HUDEP-2 (cell line): ENCODE results near the gene DYNLT2.
A peak's percentile ranks its signal among the peaks of the same experiment; 100 is the strongest.

Source experiments
- DNase-seq, 76 experiments: peaks; one replicate each; lab custom pipeline; 2025; ENCODE audit not compliant: unreplicated experiment in 76 of 76; lab: John Stamatoyannopoulos, UW

Gene DYNLT2

GRCh38 chr6:169738976-169739529 lies 12.3 kb downstream of the DYNLT2 start:
- no peak for DNase-seq

DNA sequence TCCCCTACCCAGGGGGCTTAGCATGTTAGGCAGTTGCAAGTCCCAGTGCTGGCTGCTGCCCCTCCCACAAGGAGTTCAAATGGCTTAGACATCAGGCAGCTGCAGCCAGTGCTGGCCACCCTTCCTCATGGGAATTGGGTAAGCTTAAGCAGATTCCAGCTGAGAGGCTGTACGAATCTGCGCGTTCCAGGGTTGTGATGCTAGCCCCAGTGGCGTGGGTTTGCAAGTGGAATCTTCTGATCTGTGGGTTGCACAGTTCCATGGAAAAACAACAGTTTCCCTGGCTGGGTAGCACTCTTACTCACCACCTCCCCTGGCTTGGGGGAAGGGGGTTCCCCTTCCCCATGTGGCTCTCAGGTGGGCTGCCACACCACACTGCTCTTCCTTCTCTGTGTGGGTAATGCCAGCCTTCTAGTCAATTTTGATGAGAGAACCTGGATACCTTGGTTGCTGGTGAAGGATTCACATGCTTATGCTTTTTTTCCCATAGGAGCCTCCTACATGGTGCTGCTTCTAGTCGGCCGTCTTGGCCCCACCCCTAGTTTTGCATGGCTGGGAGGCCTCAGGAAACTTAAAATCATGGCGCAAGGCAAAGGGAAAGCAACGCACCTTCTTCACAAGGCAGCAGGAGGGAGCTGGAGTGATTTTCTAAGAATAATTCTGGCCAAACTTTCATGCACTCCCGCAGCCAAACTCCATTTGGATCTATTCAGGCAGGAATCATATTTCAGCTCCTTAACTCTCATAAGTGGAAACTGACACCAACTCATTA lies 13.0 kb downstream of the DYNLT2 start:
- no peak for DNase-seq

DNA sequence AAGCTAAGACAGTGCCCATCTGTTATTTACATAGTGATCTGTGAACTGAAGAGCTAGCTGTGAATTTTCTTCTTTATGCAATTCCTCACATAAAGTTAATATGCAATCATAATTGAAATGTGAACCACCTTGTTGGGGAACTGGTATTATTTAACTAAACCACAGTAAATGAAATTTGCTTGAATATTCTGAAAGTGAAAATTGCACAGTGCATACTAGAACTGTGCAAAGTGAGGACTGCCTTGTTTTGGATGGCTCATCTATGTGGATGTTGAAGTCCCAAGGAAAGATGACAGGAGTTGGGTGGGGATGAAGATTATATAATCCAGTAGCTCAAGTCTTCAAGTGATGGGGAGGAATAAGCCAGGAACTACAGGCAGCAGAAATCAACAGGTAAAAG lies 21.4 kb downstream of the DYNLT2 start:
- DNase-seq, result no peak

DNA sequence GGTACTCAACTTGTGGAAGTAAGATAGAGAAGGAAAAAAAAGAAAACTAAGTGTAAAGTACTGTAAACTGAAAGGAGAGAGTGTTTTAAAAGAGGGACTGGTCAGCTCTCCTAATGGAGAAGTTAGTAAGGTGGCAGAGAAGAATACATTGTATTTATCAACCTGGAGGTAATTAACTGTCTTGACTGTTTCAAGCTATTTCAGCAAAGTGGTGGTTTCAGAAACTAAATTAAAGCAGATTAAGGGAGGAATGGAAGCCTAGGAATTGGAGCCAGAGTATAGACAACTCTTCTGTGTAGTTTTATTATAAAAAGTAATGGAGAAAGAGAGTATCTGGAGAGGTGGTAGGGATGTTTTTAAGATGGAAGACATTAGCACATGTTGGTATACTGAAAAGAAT lies 24.4 kb downstream of the DYNLT2 start:
- DNase-seq, result no peak

- no peak for DNase-seq
Measured at GRCh38 chr6:169726049-169726400, 25.3 kb downstream of the DYNLT2 start.

GRCh38 chr6:169725125-169726048 lies 26.0 kb downstream of the DYNLT2 start:
- DNase-seq, result peak in 35 of 76 experiments; percentile 9 to 75 (median 45)

DNA sequence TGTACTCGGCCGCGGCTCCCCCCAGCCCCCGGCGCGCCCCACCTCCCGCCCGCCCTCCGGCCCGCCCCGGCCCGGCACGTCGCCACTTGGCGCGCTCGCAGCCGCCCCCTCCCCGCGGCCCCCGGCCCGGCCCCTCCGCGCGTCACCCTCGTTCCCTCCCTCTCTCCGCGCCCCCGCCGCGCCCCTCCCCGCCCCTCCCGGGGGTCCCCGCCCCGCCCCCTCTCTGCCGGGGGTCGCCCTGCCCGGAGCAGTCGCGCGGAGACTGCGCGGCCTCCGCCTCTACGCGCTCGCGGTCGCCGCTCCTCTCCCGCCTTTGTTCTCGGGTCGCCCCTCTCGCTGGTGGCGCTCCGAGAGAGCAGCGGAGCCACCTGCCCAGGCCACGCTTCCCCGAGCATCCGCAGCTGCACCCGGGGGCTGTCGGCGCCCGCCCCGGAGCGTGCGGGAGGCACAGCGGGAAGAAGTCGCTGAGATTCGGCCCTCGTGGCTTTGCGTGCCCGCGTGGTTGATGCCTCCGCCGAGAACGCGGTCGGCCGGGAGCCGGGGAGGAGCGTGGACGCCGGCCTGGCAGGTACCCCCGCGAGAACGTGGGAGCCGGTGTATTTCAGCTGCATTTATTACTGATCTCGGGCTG lies 26.8 kb downstream of the DYNLT2 start, which contains the start of gene PHF10:
Gene PHF10 (minus strand): TSS at position 7 of the 631 bp plus-strand sequence. CDS start 569 bp downstream, outside the sequence.
- DNase-seq, result peak in 46 of 76 experiments; percentile 17 to 77 (median 51)

GRCh38 chr6:169723991-169724493 lies 27.3 kb downstream of the DYNLT2 start:
- peak in 14 of 76 experiments; percentile 19 to 61 (median 46) for DNase-seq

- DNase-seq, result peak in 74 of 76 experiments; percentile 31 to 92 (median 81)
Measured at GRCh38 chr6:169723200-169723909, 28.0 kb downstream of the DYNLT2 start.

DNA sequence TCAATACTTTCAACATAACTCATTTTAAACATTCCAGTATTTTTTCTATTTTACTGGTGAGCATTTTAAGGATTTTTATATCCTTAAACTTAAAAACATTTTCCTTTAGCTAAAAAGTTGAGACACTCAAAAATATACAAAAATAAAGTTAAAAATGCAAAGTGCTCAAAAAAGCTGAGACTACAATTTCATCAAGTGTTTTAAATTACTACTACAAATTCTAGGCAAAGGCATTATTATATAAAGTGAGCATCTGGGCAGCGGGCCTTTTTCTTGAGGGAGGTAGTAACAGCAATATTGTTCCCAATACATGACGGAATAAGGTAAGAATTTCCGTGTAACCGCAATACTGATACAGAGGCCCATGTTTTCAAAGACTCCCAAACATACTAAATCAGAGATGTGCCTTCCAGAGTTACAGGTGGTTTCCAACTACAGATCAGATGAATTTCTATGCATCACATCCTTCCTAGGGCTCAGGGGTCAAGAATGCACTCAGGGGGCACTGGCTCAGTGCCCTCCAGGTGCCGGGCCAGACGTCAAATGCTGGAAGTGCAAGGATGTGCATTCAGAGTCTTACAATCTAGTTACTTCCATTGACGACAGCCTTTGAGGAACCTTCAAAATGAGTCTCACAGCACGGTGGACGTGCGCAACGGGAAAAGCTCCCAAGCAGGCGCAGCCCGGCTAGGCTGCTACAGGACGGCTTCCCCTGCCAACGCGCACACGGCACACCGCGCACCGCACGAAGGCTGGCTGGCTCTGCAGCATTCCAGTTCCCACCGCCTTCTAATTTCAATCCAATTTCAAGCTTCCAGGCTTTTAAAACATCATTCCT lies 28.8 kb downstream of the DYNLT2 start:
- peak in 25 of 76 experiments; percentile 13 to 60 (median 29) for DNase-seq

DNA sequence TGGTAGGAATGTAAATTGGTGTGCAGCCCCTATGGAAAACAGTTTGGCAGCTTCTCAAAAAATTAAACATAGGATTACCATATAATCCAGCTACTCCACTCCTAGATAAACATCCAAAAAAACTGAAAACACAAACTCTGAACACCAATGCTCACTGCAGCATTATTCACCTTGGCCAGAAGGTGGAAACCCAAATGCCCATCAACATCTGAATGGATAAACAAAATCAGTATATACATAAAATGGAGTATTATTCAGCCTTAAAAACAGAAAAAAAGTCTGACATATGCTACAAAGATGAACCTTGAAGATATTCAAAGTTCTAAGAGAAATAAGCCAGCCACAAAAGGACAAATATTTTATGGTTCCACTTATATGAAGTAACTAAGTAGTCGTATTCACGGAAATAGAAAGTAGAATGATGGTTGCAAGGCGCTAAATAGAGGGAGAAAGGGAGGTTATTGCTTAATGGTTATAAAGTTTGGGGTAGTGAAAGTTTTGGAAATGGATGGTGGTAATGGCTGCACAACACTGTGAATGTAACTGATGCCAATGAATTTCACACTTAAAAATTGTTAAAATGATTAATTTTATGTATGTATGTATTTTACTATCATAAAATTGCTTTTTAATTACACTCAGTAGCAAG lies 31.0 kb downstream of the DYNLT2 start:
- peak in 1 of 76 experiments; percentile 7 for DNase-seq

- no peak for DNase-seq
Measured at GRCh38 chr6:169719117-169719516, 32.3 kb downstream of the DYNLT2 start.

GRCh38 chr6:169714595-169714994 lies 36.8 kb downstream of the DYNLT2 start:
- no peak for DNase-seq

- no peak for DNase-seq
Measured at GRCh38 chr6:169714178-169714577, 37.2 kb downstream of the DYNLT2 start.

DNA sequence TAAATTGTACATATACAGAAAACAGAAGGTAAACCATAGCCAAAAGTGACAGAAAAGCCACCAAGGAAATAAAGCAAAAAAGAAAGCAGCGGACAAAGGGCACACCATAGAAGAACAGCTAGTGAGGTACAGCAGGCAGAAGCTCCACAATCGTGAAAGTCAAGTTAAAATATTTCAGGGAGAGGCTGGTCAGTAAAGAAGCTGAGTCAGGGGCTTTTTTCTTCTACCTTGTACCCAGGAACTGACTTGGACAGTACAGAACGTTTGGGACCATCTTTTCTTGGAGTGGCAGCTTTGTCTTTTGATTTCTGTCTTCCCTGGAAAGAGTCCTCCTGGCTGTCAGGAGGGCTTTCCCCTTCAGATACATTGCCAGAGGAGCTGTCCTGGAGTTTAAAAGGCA lies 41.4 kb downstream of the DYNLT2 start:
- DNase-seq, result no peak

GRCh38 chr6:169709293-169709692 lies 42.1 kb downstream of the DYNLT2 start:
- no peak for DNase-seq

DNA sequence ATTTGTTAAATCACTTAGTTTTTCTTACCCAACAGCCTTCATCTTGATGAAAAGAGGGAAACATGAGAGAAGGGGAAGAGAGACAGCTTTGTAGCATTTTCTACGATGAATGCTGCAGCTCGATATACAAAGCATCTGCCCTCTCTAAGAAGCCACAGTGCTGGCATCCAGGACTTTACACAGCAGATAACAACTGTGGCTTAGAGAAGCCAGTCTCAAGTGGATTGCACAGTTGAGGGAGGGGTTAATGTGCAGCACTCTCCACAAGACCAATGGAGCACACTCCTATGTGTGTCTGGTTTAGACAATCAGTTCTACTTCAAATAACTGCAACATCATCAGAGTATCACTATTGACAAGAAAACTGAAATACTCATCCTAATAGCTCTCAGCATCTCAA lies 43.6 kb downstream of the DYNLT2 start:
- peak in 61 of 76 experiments; percentile 17 to 83 (median 56) for DNase-seq

GRCh38 chr6:169702840-169703246 lies 48.5 kb downstream of the DYNLT2 start:
- DNase-seq, result peak in 3 of 76 experiments; percentile 19 to 58 (median 38)
